Measurements from ENCODE around the gene STRIP2.

DNA sequence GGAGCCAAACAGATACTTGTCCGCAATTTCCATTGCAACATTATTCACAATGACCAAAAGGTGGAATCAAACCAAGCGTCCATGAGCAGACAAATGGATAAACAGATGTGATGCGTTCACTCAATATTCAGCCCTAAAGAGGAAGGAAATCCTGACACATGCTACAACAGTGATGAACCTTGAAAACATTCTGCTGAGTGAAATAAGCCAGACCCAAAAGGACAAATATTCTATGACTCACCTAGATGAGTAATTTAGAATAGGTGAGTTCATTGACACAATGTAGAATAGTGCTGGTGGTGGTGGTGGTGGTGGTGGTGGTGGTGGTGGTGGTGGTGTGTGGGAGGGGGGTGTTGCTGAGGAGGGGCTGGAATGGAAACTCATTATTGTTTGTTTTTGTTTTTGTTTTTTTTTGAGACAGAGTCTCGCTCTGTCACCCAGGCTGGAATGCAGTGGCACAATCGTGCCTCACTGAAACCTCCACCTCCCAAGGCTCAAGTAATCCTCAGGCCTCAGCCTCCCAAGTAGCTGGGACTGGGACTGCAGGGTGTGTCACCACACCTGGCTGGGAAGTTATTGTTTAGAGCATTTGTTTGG is 96.7 kb downstream of the STRIP2 start:
- TF ChIP-seq POLR2A (IDR thresholded peaks at IDR 0.05) = no peak
- TF ChIP-seq EP300 (IDR thresholded peaks at IDR 0.05) = no peak
- TF ChIP-seq, protein P1, sequence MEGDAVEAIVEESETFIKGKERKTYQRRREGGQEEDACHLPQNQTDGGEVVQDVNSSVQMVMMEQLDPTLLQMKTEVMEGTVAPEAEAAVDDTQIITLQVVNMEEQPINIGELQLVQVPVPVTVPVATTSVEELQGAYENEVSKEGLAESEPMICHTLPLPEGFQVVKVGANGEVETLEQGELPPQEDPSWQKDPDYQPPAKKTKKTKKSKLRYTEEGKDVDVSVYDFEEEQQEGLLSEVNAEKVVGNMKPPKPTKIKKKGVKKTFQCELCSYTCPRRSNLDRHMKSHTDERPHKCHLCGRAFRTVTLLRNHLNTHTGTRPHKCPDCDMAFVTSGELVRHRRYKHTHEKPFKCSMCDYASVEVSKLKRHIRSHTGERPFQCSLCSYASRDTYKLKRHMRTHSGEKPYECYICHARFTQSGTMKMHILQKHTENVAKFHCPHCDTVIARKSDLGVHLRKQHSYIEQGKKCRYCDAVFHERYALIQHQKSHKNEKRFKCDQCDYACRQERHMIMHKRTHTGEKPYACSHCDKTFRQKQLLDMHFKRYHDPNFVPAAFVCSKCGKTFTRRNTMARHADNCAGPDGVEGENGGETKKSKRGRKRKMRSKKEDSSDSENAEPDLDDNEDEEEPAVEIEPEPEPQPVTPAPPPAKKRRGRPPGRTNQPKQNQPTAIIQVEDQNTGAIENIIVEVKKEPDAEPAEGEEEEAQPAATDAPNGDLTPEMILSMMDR (IDR thresholded peaks at IDR 0.05) = no peak

Data from ovary (tissue), 3 donors.